HG02678 (cell line): Measurements from ENCODE around the gene SCAMP2.

Experiments used
- ATAC-seq: cut with Tn5 transposase; IDR thresholded peaks from one replicate; pipeline ENCODE4 v1.9.1; 2021; ENCODE audit warnings: mild to moderate bottlenecking, moderate library complexity; ENCODE audit not compliant: unreplicated experiment

SCAMP2 gene

DNA sequence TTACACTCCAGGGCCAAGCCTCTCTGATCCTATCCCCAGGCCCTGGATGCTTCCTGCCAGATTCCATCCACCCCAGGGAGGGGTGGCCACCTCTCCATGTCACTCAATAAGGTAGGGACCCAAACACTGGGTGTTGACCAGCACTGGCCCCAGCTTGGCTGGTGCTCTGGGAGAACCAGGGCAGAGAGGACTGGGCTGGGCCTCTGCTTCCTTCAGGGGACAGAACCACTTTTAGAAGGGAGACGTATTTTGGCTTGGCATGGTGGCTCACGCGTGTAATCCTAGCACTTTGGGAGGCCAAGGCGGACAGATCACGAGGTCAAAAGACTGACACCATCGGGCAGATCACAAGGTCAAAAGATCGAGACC, 51.4 kb downstream of the SCAMP2 start:
- ATAC-seq, result no peak

GRCh38 chr15:74821091-74821789, 51.9 kb downstream of the SCAMP2 start:
- ATAC-seq, result peak; percentile 72

DNA sequence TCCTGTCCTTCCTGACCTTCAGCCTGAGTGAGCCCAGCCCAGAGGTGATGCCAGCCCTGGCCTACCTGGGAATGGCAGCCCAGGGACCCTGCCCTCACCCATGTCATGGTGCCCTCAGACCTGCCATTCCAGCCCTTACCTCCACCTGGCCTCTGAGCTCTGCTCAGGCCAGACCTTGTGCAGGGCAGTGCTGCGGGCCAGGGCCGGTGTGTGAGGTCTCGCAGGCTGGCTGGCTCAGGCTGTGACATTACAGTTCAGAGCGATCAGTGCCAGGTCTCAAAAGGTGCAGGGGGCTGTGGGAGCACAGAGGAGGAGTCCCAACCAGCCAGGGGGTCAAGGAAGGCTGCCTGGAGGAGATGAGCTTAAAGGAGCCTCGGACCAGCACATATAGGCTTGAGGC, 53.1 kb downstream of the SCAMP2 start:
- no peak for ATAC-seq

- no peak for ATAC-seq
Measured at GRCh38 chr15:74817370-74817737, 55.8 kb downstream of the SCAMP2 start.

DNA sequence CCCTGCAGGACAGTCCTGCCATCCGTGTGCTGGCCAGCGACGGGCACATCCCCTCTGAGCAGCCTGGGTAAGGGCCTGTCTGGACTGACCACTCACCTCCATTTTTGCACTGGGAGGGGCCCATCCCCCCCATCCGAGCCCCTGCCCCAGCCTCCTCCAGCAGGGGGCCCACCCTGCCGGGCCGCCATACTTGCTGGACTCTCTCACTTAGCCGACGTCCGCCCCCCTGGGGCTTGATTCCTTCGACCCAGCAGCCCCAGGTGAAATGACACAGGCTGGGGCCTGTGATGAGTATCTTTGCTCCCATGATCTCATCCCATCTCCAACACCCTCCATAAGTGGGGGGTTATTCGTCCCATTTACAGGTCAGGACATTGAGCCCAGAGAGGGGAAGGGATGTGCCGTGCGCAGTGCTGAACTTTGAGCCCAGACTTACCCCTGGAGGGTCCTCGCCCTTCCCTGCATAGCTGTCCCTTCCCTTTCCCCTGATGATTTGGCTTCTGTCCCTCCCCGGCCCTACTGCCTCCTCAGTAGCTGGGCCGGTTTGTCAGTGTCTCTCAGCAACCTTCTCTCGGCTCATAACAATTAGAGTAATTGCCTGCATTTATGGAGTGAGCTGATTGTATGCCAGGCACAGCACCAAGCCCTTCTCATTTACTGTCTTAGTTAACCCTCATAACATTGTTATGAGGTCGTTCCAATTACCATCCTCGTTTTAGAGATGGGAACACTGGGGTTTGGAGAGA, 56.4 kb downstream of the SCAMP2 start:
- ATAC-seq, result no peak

- no peak for ATAC-seq
Measured at GRCh38 chr15:74815961-74816360, 57.2 kb downstream of the SCAMP2 start.

DNA sequence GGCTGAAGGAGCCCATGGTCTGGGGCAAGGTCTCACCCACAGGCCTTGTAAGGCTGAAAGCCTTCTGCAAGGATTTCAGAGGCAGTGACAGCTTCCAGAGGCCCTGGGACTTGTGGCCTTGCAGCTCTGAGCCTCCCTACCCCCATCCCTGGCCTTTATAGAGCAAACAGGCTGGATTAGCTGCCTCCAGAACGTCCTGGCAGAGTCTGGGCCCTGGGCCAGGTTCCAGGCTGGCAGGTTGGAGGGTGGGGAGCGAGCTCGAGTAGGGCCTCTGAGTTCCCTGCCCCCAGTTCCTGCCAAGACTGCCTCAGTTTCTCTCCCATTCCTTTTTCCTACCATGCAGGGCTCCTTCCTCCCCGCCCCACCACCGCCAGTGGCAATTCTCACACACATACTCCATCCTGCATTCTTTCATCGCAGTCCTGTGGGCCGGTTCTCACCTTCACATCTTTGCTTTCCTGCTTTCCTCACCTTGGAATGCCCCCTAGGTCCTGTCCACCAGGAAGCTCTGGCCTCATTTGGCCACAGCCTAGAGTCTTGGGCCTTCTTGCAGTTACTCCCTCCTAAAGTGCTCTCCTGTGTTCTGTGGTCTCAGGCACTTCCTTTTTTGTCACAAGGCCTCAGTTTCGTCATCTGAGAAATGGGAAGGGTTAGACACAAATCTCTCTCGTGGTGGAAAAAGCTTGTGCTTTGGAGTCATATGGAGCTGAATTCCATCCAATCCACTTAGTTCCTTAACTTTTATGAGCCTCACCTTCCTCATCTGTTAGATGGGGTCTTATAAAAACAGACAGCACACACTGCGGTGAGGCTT, 57.8 kb downstream of the SCAMP2 start:
- no peak for ATAC-seq

DNA sequence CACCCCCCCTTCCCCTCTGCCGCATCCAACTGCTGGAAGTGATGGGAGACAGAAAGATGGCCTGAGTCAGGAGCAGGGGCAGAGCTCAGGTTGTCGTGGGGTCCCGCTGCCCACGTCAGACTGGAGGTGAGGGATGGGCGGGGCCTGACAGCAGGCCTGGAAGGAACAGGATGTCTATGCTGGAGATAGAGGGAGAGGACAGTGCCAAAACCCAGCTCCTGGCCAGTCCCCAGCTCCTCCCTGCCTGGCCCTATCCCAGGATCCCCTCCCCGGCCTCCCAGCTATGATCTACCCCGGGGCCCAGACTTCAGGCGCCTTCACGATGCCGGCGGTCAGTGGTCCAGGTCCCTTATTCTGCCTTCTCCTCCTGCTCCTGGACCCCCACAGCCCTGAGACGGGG, 60.6 kb downstream of the SCAMP2 start, which contains the start of gene LMAN1L:
Gene LMAN1L, plus strand, starts transcription at position 303 of the 400 bp plus-strand sequence. Its CDS starts 20 bp downstream, at position 323.
- no peak for ATAC-seq

GRCh38 chr15:74809956-74810355, 63.2 kb downstream of the SCAMP2 start:
- no peak for ATAC-seq

DNA sequence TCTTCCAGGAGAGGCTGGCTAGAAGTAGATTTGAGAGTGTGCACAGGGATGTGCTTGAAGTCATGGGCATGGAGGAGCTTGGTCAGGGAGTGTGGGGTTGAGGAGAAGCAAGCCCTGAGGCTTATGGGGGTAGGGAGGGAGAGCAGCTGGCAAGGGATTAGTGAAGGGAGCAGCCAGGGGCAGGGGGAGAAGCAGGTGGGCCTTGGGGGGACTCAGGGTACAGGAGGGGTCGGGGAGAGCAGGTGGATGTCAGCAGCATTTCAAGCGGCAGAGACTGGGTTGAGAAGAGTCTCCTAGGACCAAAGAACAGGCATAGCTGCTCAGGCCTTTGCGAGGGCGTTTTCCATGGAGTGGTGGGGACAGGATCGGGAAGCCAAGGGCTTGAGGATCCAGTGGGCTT, 63.9 kb downstream of the SCAMP2 start:
- ATAC-seq, result no peak

GRCh38 chr15:74808840-74809229, 64.3 kb downstream of the SCAMP2 start:
- ATAC-seq, result no peak

- ATAC-seq, result no peak
Measured at GRCh38 chr15:74808078-74808839, 64.9 kb downstream of the SCAMP2 start.

DNA sequence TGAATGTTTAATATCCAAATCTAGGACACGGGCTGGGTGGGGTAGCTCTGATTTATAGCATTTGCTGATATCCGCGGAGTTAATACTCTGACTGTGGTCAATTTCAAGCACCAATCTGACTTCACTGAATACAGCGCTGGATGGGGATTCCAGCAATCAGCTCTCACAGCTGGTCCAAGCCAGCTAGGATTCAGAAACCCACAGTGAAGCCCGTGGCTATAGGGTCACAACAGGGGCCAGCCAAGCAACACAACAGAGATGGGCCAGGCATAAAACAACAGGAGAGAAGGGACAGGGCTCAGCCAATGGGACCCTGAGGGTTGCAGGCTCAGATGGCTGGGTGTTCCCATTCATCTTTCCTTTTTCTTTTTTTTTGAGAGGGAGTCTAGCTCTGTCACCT, 65.9 kb downstream of the SCAMP2 start:
- no peak for ATAC-seq

- no peak for ATAC-seq
Measured at GRCh38 chr15:74804935-74805334, 68.2 kb downstream of the SCAMP2 start.

DNA sequence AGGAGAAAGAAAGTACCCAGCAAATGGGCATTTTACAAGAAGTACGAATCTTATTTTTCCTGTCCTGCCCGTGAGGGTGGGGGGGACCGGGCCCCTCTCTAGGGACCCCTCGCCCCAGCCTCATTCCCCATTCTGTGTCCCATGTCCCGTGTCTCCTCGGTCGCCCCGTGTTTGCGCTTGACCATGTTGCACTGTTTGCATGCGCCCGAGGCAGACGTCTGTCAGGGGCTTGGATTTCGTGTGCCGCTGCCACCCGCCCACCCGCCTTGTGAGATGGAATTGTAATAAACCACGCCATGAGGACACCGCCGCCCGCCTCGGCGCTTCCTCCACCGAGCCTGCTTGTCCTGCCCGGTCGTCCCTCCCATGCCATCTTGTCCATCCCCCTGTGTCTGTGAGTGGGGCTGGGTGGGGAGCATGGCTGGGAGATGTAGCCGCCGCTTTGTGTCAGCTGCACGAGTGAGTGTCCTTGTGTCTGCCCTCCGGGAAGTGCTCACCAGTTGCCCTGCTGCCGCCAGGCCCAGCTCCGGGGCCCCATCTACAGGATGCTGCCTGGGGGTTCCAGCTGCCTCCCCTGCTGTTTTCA, 70.2 kb downstream of the SCAMP2 start:
- ATAC-seq, result no peak

- ATAC-seq, result no peak
Measured at GRCh38 chr15:74802290-74802689, 70.9 kb downstream of the SCAMP2 start.

GRCh38 chr15:74801311-74801997, 71.7 kb downstream of the SCAMP2 start:
- no peak for ATAC-seq

GRCh38 chr15:74800559-74801094, 72.5 kb downstream of the SCAMP2 start:
- no peak for ATAC-seq

DNA sequence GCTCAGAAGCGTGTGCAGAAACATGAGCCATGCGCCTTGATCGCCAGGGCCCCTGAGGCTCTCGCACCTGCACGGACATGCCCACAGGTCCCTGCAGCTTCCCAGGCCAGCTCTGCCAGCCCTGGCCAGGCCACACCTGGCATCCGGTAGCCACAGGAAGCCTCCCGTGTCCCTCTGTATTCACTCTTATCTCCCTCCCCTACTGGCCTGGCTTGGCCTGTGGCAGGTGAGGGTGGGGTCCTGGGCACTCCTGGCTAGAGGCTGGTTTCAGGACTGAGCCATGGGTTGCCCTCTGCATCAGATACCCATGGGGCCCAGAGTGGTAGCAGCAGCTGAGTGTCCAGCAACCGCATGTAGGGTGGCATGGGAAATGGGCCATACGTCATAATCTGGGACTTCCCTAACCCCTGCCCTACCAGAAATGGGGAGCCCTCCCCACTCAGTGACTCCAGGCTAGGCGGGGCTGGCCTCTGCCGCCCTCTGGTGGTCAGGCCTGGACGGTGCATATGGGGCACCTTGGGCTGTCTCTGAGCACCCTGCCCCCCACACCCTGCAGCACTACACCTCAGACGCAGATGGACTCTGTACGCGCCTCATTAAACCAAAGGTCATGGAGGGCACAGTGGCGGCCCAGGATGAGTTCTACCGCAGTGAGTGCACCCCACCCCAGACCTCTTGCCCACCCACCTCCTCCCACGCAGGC, 73.2 kb downstream of the SCAMP2 start:
- ATAC-seq, result peak; percentile 78
